Activated T-cell treated with anti-CD3 and anti-CD28 coated beads, Interleukin-2, amount 50 U/mL, for 72 hours (primary cell): ENCODE measurements around the gene SCAMP5. TPM values are rescaled to one million over a fixed set of nuclear protein-coding genes. Genes with fewer than 3 reads are reported as not detected.

ENCODE experiments used
- ATAC-seq, 2 donors: fragments of 150-1000 bp; cut with Tn5 transposase; replicated peaks in 1 of 2; 2 replicates each; pipeline ENCODE4 v1.10.0; 2021; ENCODE audit warnings: moderate library complexity in 2 of 2, mild to moderate bottlenecking in 1 of 2
- DNase-seq, 2 donors: peaks; one replicate each; pipeline ENCODE4 v3.0.0; 2021 to 2022; ENCODE audit warnings: mixed read lengths in 1 of 2
- H3K27ac Mint-ChIP-seq: one replicate; pipeline ENCODE4 v1.8.0; 2022; ENCODE audit warnings: mild to moderate bottlenecking, moderate library complexity, mixed read lengths
- H3K27me3 Mint-ChIP-seq: one replicate; pipeline ENCODE4 v1.8.0; 2022; ENCODE audit warnings: low read depth, mixed read lengths
- H3K36me3 Mint-ChIP-seq, 2 donors: one replicate each; pipeline ENCODE4 v1.8.0; 2022; ENCODE audit warnings: mixed read lengths in 2 of 2, mild to moderate bottlenecking in 1 of 2; ENCODE audit not compliant: insufficient read depth in 2 of 2
- H3K4me1 Mint-ChIP-seq: one replicate; pipeline ENCODE4 v1.8.0; 2022; ENCODE audit warnings: low read depth, mixed read lengths
- H3K4me3 Mint-ChIP-seq, 2 donors: one replicate each; pipeline ENCODE4 v1.8.0; 2022; ENCODE audit warnings: mild to moderate bottlenecking in 2 of 2, mixed read lengths in 2 of 2, moderate library complexity in 2 of 2
- H3K9me3 Mint-ChIP-seq, 2 donors: one replicate each; pipeline ENCODE4 v1.8.0; 2022; ENCODE audit warnings: mixed read lengths in 2 of 2
- total RNA-seq, 2 donors: library from RNA; stranded (reverse); gene quantifications; one replicate each; pipeline ENCODE4 v1.2.3, GENCODE V29; 2022

The SCAMP5 gene
- total RNA-seq, 2 donors from 2014 or later: 0.31 to 1.2 TPM

DNA sequence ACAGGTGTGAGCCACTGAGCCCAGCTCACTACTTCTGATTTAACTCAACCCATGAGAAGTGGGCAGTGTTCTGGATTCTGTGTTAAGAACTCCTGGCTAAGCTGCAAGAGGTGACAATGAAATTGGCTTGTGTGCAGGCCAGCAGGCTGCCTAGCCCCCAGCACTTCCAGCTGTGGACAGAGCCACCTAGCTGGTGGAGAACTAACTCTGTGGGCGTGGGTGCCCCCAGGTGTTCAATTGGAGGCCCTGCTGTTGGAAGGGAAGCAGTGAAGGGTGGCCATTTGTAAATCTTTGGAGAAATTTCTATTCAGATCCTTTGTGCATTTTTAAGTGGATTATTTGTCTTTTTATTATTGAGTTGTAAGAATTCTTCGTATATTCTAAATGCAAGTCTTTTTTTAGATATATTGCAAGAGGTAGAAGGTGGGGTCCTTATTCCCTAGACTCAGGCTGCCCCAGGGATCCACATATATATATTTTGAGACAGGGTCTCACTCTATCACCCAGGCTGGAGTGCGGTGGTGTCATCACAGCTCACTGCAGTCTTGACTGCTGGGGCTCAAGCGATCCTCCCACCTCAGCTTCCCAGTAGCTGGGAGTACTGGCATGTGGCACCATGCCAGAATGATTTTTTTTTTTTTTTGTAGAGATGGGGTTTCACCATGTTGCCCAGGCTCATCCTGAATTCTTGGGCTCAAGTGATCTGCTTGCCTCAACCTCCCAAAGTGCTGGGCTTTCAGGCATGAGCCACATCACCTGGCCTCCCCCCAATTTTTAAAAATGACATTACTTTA lies 7.2 kb upstream of the SCAMP5 start:
- Mint-ChIP-seq H3K9me3 (no peaks in the 10 kb centered on the region), H3K36me3 (no peaks in the 10 kb centered on the region), H3K4me1 (peaks cover 24% of the 10 kb centered on the region), H3K27me3 (peaks cover 37% of the 10 kb centered on the region), H3K27ac (no peak overlapping the region), H3K4me3 (no peak overlapping the region)
- ATAC-seq: peak; percentile 35 to 52
- DNase-seq: peak; percentile 60 to 61

DNA sequence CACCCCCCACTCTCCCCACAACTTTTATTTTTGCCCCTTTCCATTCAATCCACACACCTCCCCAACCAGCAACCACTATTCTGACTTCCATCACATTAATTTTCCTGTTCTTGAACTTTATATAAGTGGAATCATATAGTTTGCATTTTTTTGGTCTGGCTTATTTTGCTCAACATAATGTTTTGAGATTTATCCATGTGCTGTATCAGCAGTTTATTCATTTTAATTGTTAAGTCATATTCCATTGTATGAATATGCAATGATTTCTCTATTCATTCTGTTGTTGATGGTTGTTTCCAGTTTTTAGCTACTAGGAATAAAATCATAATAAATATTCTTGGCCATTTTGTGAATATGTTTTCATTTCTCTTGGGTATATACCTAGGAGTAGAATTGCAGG lies 5.8 kb upstream of the SCAMP5 start:
- no peaks in the 10 kb centered on the region for H3K36me3 Mint-ChIP-seq
- no peak overlapping the region for H3K27ac Mint-ChIP-seq
- peaks cover 38% of the 10 kb centered on the region for H3K27me3 Mint-ChIP-seq
- DNase-seq (no peak), ATAC-seq (no peak)
- no peak overlapping the region for H3K4me3 Mint-ChIP-seq
- H3K9me3 Mint-ChIP-seq: no peaks in the 10 kb centered on the region
- H3K4me1 Mint-ChIP-seq: peaks cover 10% of the 10 kb centered on the region

DNA sequence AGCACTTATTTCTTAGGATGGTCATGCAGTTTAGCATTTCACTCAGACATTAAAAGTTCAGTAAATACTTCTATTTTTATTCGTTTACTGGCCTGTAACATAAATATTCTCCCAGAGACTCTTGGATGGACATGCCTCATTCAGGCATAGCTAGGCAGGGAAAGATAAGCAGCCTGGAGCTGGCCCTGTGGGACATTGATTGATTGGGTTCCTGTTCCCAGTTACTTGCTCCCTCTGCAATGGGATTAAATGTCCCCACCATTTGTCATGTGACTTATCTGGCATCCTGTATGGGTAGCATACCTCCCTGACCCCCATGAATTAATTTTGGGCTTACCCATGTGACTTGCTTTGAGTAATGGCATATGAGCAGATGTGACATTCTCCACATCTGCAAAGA lies 2.7 kb upstream of the SCAMP5 start:
- no peak for DNase-seq
- peaks cover 12% of the 10 kb centered on the region for H3K4me1 Mint-ChIP-seq
- no peaks in the 10 kb centered on the region for H3K36me3 Mint-ChIP-seq
- no peaks in the 10 kb centered on the region for H3K9me3 Mint-ChIP-seq
- peaks cover 39% of the 10 kb centered on the region for H3K27me3 Mint-ChIP-seq
- H3K4me3 Mint-ChIP-seq: no peak overlapping the region
- no peak overlapping the region for H3K27ac Mint-ChIP-seq
- ATAC-seq: no peak

DNA sequence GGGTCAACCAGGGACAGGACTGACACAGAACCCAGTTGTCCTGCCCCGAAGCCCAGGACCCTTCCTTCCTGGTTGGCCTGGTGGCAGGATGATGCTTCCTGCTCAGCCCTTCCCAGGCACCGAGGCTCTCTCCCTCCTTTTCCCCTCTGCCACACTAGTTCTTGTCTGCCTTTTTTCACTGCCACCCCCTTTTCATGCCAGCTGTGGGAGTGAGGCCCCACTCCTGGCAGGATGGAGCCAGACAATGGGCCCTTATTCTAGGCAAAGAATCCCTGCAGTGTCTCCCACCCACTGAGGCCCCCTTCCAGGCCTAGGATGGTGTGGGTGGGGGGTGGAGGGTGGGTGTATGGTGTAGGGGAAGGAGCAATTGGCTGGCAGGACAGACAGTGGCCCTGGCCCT lies 1.1 kb upstream of the SCAMP5 start:
- H3K4me1 Mint-ChIP-seq: peaks cover 12% of the 10 kb centered on the region
- H3K36me3 Mint-ChIP-seq: no peaks in the 10 kb centered on the region
- no peak overlapping the region for H3K4me3 Mint-ChIP-seq
- H3K27ac Mint-ChIP-seq: no peak overlapping the region
- peaks cover 44% of the 10 kb centered on the region for H3K27me3 Mint-ChIP-seq
- DNase-seq (no peak), ATAC-seq (no peak)
- no peaks in the 10 kb centered on the region for H3K9me3 Mint-ChIP-seq

DNA sequence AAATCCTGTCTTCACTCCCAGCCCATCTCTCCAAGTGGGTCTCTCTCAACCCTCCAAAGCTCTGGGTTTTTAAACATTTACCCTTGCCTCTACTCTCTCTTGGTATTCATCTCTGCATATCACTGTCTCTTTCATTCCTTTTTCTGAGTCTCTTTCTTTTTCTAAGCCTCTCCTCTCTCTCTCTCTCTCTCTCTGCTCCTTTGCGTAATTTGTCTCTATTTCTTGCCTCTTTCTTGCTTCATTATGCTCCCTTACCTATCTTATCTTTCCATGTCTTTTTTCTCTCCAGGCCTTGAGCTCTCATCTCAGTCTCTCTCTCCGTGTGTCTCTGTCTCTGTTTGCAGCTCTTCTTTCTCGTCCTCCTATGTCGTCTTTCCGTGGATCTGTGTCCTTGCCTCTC lies 678 bp upstream of the SCAMP5 start:
- Mint-ChIP-seq H3K4me1 (peaks cover 12% of the 10 kb centered on the region), H3K9me3 (no peaks in the 10 kb centered on the region), H3K27me3 (peaks cover 42% of the 10 kb centered on the region), H3K27ac (no peak overlapping the region), H3K36me3 (no peaks in the 10 kb centered on the region), H3K4me3 (peak overlapping the region; percentile 73 to 77)
- no peak for ATAC-seq
- no peak for DNase-seq

DNA sequence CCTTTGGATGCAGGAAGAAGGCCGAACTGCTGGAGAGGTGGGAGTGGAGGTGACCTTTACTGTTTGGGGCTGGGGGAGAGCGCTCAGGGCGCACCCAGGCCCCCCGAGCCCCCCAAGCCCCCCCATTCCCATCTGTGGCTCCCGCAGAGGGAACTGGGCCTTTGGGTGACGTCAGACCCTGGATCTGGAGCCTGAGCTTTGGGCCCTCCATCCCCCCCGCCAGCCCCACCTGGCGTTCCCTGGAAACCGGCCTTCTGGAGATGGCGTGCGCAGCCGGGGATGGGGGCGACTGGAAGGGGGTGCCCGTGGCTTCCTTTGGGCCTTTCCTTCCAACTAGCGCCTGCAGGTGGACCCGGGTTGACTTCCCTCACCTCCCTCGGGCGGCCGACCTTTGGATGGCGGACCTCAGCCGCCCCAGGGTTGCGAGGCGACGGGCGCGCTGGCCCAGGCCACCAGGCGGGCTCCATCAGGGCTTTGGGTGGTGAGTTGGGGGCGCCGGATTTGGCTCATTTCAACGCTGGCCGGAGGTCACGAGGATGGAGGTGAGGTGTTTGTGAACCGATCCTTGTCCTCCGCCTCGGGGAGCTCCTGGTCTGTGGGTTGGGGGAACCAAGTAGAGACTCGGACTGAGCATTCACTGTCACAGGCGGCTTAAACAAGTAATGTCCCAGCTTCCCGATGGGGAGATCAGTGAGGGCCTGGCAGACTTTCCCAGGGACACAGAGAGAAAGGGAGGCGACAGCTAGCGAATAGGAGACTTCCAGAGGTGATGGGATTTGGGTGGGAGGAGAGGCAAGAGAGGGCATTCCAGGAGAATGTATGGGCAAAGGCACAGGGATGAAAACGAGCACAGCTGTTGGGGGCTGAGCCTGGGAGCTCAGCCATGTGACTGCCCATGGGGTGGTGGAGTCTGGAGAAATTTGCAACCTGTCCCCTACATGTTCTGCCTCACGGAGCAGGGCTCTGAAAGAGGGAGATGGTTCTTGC lies 709 bp downstream of the SCAMP5 start:
- ATAC-seq (no peak), DNase-seq (no peak)
- H3K4me3 Mint-ChIP-seq: peak overlapping the region; percentile 73 to 77
- no peaks in the 10 kb centered on the region for H3K9me3 Mint-ChIP-seq
- no peak overlapping the region for H3K27ac Mint-ChIP-seq
- H3K27me3 Mint-ChIP-seq: peaks cover 37% of the 10 kb centered on the region
- no peaks in the 10 kb centered on the region for H3K36me3 Mint-ChIP-seq
- peaks cover 5% of the 10 kb centered on the region for H3K4me1 Mint-ChIP-seq

DNA sequence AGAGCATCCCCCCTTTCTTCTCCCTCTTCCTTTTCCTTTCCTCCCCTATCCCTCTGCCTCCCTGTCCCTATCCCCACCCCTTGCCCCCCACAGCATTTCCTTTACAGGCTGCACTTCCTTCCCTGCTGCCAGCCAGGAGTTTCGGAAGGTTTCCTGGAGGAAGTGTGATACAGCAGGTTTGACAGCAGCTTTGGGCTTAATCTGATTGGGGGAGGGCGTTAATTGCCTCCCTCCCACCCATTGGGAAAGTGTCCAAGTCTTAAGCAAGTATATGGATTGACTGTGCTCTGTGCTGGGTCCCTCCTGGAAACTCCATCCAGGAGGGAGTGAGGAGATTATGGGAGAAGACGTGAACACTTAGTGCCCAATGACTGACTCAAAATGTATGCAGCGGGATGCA lies 1.8 kb downstream of the SCAMP5 start:
- Mint-ChIP-seq H3K4me1 (peaks cover 5% of the 10 kb centered on the region), H3K9me3 (no peaks in the 10 kb centered on the region), H3K36me3 (no peaks in the 10 kb centered on the region), H3K4me3 (no peak overlapping the region), H3K27me3 (peaks cover 37% of the 10 kb centered on the region), H3K27ac (no peak overlapping the region)
- DNase-seq (no peak), ATAC-seq (no peak)

DNA sequence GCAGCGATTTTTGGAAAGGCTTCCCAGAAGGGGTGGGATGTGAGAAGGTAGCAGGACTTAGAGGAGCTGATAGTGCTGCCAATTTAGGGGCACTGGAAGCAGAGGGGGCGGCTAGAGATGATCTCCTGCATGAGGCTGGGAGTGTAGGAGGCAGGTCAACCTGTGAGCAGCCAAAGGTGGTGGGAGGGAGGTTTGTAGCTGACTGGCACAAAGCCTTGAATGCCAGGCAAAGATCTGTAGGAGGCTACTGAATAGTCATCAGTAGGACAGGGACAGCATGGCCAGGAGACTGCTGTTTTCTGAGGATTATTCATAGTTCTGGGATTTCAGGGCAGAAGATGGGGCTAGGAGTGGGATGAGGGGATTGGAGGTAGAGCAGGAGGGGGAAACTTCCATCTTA lies 2.2 kb downstream of the SCAMP5 start:
- H3K36me3 Mint-ChIP-seq: no peaks in the 10 kb centered on the region
- no peak overlapping the region for H3K4me3 Mint-ChIP-seq
- H3K27ac Mint-ChIP-seq: no peak overlapping the region
- ATAC-seq: no peak
- DNase-seq: no peak
- H3K27me3 Mint-ChIP-seq: peaks cover 37% of the 10 kb centered on the region
- H3K4me1 Mint-ChIP-seq: peaks cover 5% of the 10 kb centered on the region
- H3K9me3 Mint-ChIP-seq: no peaks in the 10 kb centered on the region

DNA sequence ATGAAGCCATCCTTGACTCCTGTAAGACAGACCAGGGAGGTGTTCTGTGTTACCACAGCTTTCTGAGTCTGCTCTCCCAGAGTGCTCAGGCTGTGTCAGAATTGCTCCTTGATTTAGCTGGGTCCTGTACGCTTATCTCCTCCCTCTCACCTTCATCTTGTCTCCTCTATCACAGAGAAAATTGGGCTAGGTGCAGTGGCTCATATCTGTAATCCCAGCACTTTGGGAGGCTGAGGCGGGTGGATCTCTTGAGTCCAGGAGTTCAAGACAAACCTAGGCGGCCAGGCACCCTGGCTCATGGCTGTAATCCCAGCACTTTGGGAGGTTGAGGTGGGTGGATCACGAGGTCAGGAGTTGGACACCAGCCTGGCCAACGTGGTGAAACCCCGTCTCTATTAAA lies 5.9 kb downstream of the SCAMP5 start:
- peaks cover 25% of the 10 kb centered on the region for H3K27me3 Mint-ChIP-seq
- H3K9me3 Mint-ChIP-seq: no peaks in the 10 kb centered on the region
- DNase-seq: no peak
- H3K4me3 Mint-ChIP-seq: no peak overlapping the region
- H3K4me1 Mint-ChIP-seq: no peaks in the 10 kb centered on the region
- no peak overlapping the region for H3K27ac Mint-ChIP-seq
- no peak for ATAC-seq
- H3K36me3 Mint-ChIP-seq: no peaks in the 10 kb centered on the region

DNA sequence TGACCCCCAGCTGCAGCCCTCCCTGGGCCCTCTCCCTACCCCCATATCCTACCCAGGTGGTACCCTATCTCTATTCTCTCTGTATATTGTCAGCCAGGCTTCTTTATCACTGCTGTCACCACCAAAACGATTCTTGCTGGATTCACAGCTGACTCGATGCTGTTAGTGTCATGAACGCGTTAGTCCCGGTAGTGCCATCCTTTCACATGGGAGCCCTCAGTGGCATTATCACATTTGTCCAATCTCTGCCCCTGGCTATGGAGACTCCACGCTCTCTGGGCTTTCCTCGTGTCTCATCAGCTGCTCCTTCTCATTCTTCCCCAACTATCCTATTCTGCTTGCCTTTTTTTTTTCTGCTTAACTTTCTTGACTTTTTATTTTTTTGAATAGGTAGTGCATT lies 7.0 kb downstream of the SCAMP5 start:
- DNase-seq: no peak
- H3K36me3 Mint-ChIP-seq: no peaks in the 10 kb centered on the region
- no peak overlapping the region for H3K4me3 Mint-ChIP-seq
- peaks cover 15% of the 10 kb centered on the region for H3K27me3 Mint-ChIP-seq
- H3K4me1 Mint-ChIP-seq: no peaks in the 10 kb centered on the region
- no peak overlapping the region for H3K27ac Mint-ChIP-seq
- H3K9me3 Mint-ChIP-seq: no peaks in the 10 kb centered on the region
- ATAC-seq: no peak

DNA sequence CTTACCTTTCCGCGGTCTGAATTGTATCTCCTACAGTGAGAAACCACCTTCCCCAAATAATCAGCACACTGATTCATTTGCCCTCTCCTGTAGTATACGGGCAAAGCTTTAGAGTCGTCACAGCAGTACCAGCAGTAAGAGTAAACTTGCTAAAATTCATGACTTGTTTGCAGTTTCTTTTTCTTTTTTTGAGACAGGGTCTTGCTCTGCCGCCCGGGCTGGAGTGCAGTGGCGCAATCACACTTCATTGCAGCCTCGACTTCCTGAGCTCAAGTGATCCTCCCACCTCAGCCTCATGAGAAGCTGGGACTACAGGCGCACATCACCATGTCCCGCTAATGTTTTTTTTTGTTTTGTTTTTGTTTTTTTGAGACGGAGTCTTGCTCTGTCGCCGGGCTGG lies 11.9 kb downstream of the SCAMP5 start:
- peaks cover 18% of the 10 kb centered on the region for H3K27me3 Mint-ChIP-seq
- no peak overlapping the region for H3K4me3 Mint-ChIP-seq
- H3K27ac Mint-ChIP-seq: no peak overlapping the region
- DNase-seq (no peak), ATAC-seq (no peak)
- H3K36me3 Mint-ChIP-seq: no peaks in the 10 kb centered on the region
- H3K4me1 Mint-ChIP-seq: peaks cover 12% of the 10 kb centered on the region
- H3K9me3 Mint-ChIP-seq: no peaks in the 10 kb centered on the region

DNA sequence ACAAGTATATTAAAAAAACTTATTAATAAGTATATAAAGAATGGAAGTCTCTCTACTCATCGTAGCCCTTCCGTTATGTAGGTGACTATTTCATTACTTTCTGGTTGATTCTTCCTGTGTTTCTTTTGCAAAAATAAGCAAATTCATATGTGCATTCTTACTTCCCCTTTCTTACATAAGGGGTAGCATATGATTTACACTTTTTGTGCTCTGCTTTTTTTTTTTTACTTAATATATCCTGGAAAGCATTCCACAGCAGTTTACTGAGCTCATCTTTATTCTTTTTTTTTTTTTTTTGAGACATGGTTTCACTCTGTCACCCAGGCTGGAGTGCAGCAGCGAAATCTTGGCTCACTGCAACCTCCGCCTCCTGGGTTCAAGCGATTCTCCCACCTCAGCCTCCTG lies 12.9 kb downstream of the SCAMP5 start:
- Mint-ChIP-seq H3K36me3 (no peaks in the 10 kb centered on the region), H3K27me3 (peaks cover 18% of the 10 kb centered on the region), H3K27ac (no peak overlapping the region), H3K4me3 (peak overlapping the region in 1 of 2 donors; percentile 6), H3K4me1 (peaks cover 12% of the 10 kb centered on the region), H3K9me3 (no peaks in the 10 kb centered on the region)
- ATAC-seq (no peak), DNase-seq (no peak)

DNA sequence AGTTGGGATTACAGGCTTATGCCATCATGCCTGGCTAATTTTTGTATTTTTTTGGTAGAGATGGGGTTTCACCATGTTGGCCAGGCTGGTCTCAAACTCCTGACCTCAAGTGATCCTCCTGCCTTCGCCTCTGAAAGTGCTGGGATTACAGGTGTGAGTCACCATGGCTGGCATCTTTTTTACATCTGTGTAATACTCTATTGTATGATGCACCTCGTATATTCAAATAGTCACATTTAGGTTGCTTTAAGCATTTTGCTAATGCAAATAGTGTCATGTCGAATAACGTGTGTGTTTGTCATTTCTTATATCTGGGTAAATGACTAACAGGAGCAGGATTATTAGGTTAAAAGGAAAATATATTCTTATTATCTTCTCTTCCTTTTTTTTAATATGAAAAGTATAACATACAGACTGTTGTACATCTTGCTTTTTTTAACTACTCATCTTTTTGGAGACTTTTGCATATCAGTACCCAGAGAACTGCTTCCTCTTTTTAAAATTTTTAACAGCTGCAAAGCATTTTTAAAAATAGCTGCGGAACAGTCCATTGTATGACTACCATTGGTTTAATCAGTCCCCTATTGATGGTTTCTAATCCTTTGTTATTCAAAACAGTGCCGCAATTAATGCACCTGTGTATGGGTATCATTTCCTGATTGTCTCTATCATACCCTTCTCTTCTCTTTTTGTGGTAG lies 13.4 kb downstream of the SCAMP5 start:
- Mint-ChIP-seq H3K9me3 (no peaks in the 10 kb centered on the region), H3K27ac (no peak overlapping the region), H3K27me3 (peaks cover 18% of the 10 kb centered on the region), H3K36me3 (no peaks in the 10 kb centered on the region), H3K4me3 (peak overlapping the region in 1 of 2 donors; percentile 6), H3K4me1 (peaks cover 12% of the 10 kb centered on the region)
- ATAC-seq (no peak), DNase-seq (no peak)
